Measurements from ENCODE around the gene AGAP1. TPM values are rescaled to one million over a fixed set of nuclear protein-coding genes. Genes with fewer than 3 reads are reported as not detected.

The AGAP1 gene
- total RNA-seq, 2 experiments from 2014 or later = not detected

GRCh38 chr2:235992024-235992423 lies 498.2 kb downstream of the AGAP1 start:
- Histone ChIP-seq H3K36me3 (ENCODE audit: insufficient read depth, low read length) (no peaks in the 10 kb centered on the region), H3K9me2 (ENCODE audit: insufficient read depth, low read length) (no peaks in the 10 kb centered on the region), H3K27ac (ENCODE audit: low read depth, low read length, poor library complexity, severe bottlenecking) (no peak overlapping the region), H4K20me1 (ENCODE audit: insufficient read depth, low read length) (no peaks in the 10 kb centered on the region), H3K4me2 (ENCODE audit: low read length) (no peak overlapping the region), H3K79me2 (ENCODE audit: insufficient read depth, low read depth, low read length) (no peaks in the 10 kb centered on the region), H3K4me1 (ENCODE audit: insufficient read depth, low read length, poor library complexity, severe bottlenecking) (no peaks in the 10 kb centered on the region), H3K4me3 (ENCODE audit: low read depth, low read length, poor library complexity, severe bottlenecking) (no peak overlapping the region), H2AFZ (ENCODE audit: low read length) (no peak overlapping the region), H3K9me3 (ENCODE audit: low read length) (no peaks in the 10 kb centered on the region)
- BruUV-seq (replicated peaks) = no TSS peak
- POLR2A ChIA-PET = no interaction called here
- DNase-seq (ENCODE audit: low spot score) = no peak
- CTCF ChIA-PET (ENCODE audit: unreplicated experiment) = no interaction called here
- no peak for TF ChIP-seq CTCF (conservative IDR thresholded peaks at IDR 0.05; ENCODE audit: low read length)
- no peak for TF ChIP-seq EZH2phosphoT487 (IDR thresholded peaks at IDR 0.05; ENCODE audit: borderline replicate concordance, low read depth, low read length)
- intact Hi-C loops (cut with micrococcal nuclease; ENCODE audit: unreplicated experiment) = no loop called here

GRCh38 chr2:235996419-235996818 lies 502.6 kb downstream of the AGAP1 start:
- Histone ChIP-seq H3K27ac (ENCODE audit: low read depth, low read length, poor library complexity, severe bottlenecking) (no peak overlapping the region), H4K20me1 (ENCODE audit: insufficient read depth, low read length) (no peaks in the 10 kb centered on the region), H3K9me3 (ENCODE audit: low read length) (no peaks in the 10 kb centered on the region), H3K4me1 (ENCODE audit: insufficient read depth, low read length, poor library complexity, severe bottlenecking) (no peaks in the 10 kb centered on the region), H3K79me2 (ENCODE audit: insufficient read depth, low read depth, low read length) (no peaks in the 10 kb centered on the region), H3K4me2 (ENCODE audit: low read length) (no peak overlapping the region), H3K4me3 (ENCODE audit: low read depth, low read length, poor library complexity, severe bottlenecking) (no peak overlapping the region), H2AFZ (ENCODE audit: low read length) (no peak overlapping the region), H3K9me2 (ENCODE audit: insufficient read depth, low read length) (no peaks in the 10 kb centered on the region), H3K36me3 (ENCODE audit: insufficient read depth, low read length) (no peaks in the 10 kb centered on the region)
- no peak for TF ChIP-seq CTCF (conservative IDR thresholded peaks at IDR 0.05; ENCODE audit: low read length)
- ChIA-PET POLR2A (no interaction called here), CTCF (ENCODE audit: unreplicated experiment) (no interaction called here)
- BruUV-seq (replicated peaks) = no TSS peak
- intact Hi-C loops (cut with micrococcal nuclease; ENCODE audit: unreplicated experiment) = no loop called here
- DNase-seq (ENCODE audit: low spot score) = no peak

- Histone ChIP-seq H4K20me1 (ENCODE audit: insufficient read depth, low read length) (no peaks in the 10 kb centered on the region), H3K79me2 (ENCODE audit: insufficient read depth, low read depth, low read length) (no peaks in the 10 kb centered on the region), H3K9me2 (ENCODE audit: insufficient read depth, low read length) (no peaks in the 10 kb centered on the region), H3K4me1 (ENCODE audit: insufficient read depth, low read length, poor library complexity, severe bottlenecking) (no peaks in the 10 kb centered on the region), H3K4me3 (ENCODE audit: low read depth, low read length, poor library complexity, severe bottlenecking) (no peak overlapping the region), H3K4me2 (ENCODE audit: low read length) (no peak overlapping the region), H2AFZ (ENCODE audit: low read length) (no peak overlapping the region), H3K36me3 (ENCODE audit: insufficient read depth, low read length) (no peaks in the 10 kb centered on the region), H3K9me3 (ENCODE audit: low read length) (no peaks in the 10 kb centered on the region), H3K27ac (ENCODE audit: low read depth, low read length, poor library complexity, severe bottlenecking) (no peak overlapping the region)
- ChIA-PET CTCF (ENCODE audit: unreplicated experiment) (no interaction called here), POLR2A (no interaction called here)
- intact Hi-C loops (cut with micrococcal nuclease; ENCODE audit: unreplicated experiment) = no loop called here
- no peak for DNase-seq (ENCODE audit: low spot score)
- no TSS peak for BruUV-seq (replicated peaks)
- TF ChIP-seq EZH2phosphoT487 (IDR thresholded peaks at IDR 0.05; ENCODE audit: borderline replicate concordance, low read depth, low read length) (no peak), CTCF (conservative IDR thresholded peaks at IDR 0.05; ENCODE audit: low read length) (no peak)
Observed at GRCh38 chr2:235999011-235999410, 505.2 kb downstream of the AGAP1 start.

Data from OCI-LY7 (cell line).